GM19035 (cell line): ENCODE data around the gene STK24.

ENCODE experiments used
- ATAC-seq: cut with Tn5 transposase; IDR thresholded peaks from one replicate; pipeline ENCODE4 v1.9.1; 2021; ENCODE audit not compliant: unreplicated experiment

Gene STK24

DNA sequence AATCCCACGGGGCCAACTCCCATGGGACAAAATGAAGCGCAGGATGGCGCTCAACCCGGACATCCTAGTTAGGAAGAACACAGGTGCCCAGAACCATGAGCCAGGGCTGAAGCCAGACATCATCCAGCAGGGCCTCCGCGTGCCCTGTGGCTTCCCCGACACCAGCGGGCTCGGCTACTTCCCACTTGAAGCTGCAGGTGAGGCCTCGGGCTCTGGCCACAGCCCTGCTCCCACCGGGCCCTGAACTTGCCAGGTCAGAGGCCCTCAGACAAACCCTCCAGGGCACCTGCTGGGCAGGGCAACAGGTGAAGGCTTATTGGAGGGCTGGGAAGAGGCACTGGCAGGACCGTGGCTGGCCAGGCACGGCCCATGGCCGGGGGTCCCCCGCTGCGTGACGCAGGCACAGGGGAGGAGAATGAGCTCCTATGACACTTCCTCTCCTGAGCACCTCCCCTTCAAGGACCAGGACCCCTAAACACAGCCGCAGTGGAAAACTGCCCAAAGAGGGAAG, 117.7 kb downstream of the STK24 start:
- ATAC-seq: no peak

DNA sequence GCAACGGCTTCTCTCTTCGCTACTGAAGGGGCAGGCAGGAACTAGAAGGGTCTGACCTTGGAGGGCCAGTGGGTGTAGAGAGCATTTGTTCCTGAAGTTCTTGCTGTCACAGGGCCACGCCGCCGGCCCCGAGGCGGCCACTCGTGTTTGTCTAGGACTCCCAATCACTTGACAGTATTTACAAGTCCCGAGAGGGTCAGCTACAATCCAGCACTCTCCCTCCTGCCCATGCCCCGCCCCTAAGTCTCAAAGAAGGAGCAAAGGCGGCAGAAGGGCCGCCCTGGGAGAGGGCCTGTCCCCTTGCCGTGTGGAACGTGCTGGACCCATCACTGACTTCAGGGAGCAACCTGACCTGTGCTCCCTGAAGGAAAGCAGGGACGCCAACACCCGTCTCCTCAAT, 118.5 kb downstream of the STK24 start:
- no peak for ATAC-seq

DNA sequence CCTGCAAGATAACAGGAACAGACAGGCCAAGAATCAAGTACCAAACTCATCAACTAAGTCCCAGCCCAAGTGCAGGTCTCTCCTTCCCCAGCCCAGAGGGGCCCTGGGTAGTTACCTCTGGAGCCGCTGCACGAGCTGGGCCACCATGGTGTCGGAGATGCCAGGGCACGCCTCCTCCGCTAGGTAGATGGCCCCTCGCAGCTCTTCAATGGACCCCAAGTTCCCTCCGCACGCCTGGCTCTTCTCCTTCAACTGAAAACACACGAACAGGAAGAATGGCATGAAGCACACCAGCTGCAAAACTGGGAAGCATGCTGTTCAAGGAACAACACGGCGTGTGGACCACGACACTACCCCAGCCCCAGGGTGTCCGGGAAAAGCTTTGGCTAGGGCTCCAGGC, 119.9 kb downstream of the STK24 start:
- no peak for ATAC-seq

DNA sequence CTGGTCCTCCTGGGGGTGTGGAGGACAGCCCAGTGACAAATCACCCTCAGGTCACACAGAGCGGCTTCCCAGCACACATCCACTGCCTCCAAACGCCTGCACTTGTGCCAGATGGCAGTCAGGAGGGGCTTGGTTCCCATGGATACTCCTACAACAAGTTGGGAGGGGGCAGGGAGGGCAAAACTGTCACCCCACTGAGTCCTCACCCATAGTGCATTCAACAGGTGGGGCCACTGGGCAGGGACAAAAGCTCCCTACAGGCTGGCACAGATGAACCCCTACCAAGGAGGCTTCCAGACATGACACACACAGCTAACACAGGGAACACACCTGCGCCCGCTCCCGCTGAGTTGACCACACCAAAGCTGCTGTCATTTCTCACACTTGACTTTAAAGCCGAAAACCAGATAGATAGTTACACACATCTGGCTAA, 120.5 kb downstream of the STK24 start:
- no peak for ATAC-seq

DNA sequence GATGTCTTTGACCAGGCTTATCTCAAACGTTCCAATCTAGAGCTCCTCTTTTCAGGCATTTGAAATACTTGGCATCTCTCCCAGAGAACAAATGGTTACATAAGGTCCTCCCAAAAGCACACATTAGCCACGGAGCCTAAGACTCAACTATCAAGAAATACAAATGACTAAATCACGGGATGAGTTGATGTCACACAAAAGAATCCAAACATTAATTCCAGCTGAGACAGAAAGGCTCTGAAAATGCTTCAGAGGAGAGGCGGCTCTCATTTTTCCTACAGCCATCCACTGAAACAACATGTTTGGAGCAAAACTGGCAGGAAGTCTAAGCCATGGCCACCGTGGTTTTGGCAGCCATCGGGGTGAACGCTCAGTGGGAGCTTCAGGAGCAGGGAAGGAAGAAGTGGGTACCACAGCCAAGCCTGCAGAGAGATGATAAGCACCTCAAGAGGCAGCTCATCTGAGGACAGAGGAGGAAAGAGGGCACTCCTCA, 122.5 kb downstream of the STK24 start:
- ATAC-seq: no peak

DNA sequence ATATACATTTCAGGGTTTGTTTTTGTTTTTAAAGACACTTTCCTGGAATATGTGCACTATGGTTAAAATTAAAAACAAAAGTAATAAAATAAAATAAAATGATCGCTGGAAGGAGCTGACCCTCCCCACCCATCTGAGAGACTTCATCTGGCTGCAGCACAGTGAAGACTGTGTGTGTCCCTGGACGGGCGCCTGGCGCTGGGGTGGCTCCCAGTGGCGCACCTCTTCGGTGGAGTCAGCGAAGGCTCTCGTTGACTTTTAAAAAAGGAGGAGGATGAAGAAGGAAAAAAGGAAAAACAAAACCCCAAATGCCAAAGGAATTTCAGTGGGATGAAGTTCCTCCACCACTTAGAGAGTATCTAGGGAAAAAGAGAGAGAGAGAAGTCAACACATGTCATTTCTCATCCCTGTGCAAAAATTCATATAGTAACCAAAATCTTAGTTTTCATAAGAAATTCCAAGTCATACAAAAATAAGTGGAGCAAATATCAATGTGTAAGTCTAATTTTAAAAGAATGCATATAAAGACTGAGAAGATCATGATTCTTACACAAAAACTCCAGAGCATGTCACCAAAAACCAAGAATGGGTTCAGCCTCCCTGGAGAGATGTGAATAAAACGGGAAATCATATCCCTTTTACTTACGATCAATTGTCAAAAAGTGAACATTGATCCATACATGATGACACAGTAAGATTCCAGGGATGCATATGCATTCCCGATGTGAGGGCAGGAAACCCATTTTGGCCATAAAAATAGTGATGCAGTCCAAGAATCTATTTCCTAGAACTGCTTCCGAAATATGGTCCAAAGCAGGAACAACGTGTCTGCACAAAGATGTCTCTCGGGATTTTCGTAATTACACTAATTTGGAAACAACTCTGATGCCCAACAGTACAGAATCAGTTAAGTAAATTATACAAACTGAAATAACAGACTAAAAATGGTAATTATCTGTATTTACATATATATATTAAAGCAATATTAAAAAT, 123.8 kb downstream of the STK24 start:
- ATAC-seq: no peak

DNA sequence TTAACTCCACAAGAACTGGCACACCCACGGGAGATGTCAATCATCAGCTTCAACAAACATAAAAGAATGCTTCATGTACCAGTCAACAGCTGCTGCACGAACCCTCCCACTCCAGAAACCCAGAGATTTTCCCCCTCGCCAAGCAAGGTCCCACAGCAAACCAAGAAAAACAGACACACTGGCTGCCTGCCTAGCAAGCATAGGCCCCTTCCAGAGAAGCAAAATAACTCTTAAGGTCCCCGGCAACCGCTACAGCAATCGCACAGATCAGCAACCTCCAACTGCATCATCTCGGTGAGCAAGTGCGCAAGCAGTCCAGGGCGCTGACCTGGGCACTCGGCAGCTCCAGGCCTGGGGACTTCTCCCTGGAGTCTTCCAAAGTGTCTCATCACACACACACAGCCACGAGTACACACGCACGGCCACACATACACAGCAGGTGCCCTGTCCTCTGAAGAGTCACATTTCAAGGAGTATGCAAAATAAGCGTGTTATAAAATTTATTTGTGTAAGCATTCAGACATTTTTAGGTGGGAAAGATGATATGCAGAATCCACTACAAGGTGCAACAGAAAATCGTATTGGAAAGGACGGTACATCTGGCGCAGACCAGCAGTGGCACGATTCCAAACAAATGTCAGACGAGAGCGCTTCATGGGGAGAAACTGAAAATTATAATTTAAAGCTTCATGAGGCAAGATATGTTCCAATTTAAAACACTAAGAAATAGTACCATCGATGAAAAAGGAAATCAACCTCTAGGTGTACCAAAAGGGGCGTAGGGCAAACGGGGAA, 125.0 kb downstream of the STK24 start:
- no peak for ATAC-seq

DNA sequence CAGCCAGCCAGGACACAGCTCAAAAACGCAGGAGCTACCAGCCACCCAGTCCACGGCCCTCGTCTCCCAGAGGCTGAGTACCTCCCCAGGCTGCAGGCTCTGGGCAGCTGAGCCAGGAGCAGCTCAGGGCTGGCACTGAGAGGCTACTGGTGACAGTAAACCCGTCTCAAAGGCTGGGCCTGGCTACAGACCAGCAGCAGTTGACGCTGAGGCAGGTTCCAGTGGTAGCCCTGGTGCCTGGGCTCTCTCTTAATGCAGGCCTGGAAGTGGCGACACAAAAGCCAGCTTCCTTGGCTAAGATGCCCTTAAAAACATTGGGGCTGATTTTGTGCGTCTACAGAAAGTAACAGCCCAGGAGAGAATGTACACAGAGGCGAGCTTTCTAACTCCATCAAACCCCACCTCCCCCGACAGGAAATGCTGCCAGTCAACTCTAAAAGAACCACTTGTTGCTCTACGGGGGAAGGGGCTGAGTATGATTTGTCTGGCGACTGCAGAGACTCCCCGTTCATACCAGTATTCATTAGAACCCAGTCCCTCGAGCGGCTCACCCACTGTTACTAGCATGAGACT, 126.3 kb downstream of the STK24 start:
- ATAC-seq: no peak

DNA sequence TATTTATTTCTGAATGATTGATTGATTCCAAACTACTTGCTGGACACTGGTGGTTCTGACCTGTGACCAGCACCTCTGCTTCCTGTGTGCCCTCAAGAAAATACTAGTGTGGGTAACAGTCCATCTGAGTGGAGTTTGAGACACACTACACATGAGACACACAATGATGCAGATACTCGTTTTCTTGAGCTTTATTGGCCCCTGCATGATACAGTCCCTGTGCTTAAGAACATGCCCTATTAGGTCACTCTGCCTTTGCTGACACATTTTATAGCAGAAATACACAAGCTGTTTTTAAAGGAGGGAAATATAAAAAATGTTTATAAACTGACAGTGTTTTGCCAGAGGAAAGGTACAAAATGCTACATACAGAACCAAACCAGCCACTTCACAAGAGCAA, 126.9 kb downstream of the STK24 start:
- ATAC-seq: no peak

DNA sequence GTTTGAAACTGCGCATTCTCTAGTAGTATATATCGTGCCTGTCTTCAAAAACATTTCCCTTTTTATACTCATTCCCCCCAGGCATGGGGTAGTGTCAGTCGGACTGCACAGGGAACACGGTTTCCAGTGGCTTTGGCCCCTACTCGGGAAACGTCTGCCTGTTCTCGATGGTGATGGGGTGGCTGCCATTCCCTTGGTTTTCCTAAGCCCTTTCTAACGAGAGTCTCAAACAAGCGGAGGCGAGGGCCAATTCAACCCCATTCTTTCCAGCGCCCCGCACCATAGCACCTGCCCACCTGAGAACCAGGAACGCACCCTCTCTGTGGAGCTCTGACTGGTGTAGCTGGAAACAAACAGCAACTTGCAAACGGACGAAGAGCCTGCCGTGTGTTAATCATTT, 127.6 kb downstream of the STK24 start:
- no peak for ATAC-seq

DNA sequence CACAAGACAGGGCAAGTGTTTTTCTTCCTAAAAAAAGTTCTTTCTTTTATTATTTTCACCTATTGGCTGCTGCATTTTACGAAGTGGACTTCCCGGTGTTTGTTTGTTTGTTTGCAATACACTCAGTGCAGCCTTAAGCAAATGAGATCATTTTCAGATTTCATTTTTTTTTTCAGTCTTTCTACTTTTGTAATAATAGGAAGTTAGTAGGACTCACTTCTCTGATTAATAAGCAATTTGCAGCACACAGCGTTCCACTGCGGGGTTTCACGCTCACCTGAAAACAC, 128.3 kb downstream of the STK24 start:
- no peak for ATAC-seq

DNA sequence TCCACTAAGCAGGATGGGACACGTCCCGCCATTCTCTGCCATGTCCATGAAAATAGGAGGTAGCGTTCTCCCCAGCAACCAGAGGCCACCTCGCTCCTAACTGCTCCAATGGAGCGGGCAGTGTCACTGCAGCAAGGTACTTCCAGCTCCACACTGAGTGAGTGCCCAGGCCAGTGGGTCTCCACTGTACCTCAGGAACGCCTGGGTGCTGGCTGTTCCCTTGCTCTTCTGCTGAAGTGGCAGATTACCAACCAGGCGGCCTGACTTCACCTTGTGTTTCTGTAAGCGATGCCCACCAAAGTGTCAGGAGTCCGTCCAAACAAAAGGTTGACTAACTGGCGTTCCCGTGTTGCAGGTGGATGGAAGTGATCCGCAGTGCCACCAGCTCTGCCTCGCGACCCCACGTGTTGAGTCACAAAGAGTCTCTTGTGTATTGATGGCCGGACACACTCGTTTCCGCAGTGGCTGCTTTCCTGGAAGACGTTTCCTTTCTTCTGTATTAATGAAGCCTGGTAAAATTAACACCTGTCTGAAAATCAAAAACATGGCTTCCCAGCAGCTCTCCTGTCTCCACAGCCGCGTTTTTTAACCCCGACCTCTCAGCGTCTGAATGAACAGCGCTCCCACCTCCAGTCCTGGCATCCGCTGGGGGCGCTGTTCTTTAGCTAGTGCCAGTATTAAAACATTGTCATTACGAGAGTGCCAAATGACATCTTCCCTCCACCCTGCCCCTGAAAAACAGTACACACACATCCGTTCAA, 128.8 kb downstream of the STK24 start:
- no peak for ATAC-seq

DNA sequence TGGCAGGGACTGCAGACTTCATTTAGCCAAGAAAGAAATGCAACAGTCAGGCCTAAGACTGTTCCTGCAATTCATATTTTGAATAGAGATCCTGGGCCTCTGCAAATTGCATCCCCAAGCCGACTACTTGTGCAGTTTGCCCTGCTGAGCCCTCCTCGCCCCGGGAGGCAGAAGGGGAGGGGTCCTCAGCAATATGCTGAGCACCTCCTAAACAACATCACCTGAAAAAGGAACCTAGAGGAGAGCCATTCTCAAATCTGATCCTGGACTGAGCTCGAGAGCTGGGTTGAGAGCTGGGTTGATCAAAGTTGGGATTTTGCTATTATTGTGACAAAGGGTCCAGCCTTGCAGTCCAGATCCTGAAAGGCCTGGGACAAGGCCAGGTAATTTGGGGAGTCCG, 129.8 kb downstream of the STK24 start:
- no peak for ATAC-seq

DNA sequence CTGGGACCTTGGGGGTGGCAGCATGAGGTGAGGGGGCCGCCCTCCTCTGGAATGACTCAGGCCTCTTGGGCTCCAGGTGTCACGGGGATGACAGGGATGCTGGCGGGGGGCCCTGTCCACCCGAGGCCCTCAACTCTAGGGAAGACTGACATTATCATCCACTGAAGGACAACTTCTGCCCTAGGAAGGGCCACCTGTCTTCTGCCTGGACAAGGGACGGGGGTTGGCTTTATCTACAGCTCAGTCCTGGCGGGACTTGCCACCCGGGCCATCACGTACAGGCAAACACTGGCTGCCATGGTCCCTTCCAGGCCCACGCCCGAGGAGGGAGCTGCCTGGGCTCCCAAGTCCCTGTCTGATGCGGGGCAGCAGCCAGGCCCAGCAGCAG, 130.7 kb downstream of the STK24 start:
- no peak for ATAC-seq

DNA sequence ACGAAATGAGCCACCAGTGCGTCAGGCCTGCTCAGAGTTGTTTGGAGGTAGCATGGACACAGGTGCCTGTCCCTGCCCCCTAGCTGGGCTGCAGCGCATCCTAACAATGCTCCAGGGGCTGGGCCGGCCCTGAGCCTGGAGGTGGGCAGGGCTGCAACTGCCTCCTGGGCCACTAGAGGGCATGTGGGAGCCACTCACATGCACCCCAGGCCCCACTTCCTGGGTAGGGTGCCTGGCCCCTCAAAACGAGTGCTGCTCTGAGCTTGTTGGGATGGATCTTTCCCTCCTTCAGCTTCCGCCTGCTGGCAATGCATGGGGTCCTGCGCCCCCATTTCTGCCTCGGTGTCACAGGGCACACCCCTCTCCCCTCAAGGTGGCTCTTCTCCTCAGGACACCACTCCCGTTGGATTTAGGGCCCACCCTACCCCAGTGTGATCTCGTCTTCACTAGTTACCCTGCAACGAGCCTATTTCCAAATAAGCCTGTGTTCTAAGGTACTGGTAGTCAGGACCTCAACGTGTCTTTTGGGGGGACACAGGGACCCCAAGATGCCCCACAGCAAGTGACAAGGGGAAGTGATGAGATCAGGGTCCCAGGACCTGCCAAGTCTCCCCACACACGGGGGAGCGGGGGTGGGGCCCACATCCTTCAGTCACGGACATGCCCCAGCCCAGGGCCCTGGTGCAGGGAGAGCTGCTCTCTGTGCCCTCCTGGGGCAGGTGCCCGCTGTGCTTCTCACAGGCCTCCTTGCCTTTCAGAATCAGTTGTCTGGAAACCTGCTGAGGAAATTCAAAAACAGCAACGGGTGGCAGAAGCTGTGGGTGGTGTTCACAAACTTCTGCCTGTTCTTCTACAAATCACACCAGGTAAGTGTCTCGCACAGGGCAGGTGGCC, 131.3 kb downstream of the STK24 start:
- peak; percentile 93 for ATAC-seq

DNA sequence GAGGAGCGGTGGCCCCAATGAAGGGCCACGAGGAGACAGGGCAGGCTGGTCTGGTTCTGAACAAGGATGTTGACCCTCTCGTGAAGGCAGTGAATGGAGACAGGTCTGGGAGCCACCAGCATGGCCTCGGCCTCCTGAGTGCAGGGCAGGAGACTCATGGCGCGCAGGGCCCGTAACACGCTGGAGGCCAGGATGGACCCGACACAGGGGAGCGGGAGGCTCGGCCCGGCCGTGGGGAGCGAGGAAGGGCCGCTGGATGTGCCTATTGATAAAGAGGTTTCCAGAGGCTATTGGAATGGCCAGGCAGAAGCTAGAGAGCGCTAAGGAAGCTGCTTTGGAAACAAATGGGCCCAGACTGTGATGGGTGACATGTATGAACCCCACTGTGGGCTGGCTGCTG, 132.5 kb downstream of the STK24 start:
- no peak for ATAC-seq

DNA sequence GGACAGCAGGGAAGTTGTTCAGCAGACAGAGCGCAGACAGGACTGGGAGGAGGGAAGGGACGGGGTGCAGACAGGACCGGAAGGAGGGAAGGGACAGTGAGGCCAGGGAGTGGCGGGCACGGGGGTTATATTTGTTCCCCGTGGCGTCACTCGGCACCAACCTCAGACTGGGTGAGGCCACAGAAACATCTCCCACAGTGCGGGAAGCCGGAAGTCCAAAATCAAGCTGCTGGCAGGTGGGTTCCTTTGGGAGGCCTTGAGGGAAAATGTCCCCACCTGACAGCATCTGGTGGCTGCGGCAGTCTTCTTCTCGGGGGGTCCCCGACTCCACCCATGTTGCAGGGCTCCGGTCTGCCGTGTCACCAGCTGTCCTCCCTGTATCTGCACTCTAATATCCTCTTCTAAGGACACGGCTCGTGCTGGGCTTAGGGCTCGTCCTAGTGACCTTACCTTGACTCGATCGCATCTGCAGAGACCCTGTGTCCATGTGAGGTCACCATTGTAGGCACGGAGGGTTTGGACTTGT, 133.0 kb downstream of the STK24 start:
- ATAC-seq: no peak

DNA sequence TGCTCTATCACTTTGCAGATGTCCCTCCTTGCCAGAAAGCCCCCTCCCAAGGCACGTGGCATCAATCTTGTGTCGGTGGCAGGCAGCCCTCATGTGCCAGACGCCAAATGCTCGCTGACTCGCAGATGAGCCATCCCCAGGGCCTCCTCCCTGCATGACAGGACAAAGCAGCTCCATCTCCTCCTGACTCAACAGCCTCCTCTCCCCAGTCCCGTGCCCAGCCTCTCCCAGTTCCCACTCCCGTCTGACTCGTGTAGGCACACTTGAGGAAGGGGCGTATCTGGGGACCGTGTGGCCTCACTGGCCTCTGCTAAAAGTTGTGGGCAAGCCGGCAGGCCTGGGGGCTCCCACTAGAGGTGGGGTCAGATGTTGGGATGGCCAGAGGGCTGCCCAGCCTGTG, 133.6 kb downstream of the STK24 start:
- no peak for ATAC-seq

DNA sequence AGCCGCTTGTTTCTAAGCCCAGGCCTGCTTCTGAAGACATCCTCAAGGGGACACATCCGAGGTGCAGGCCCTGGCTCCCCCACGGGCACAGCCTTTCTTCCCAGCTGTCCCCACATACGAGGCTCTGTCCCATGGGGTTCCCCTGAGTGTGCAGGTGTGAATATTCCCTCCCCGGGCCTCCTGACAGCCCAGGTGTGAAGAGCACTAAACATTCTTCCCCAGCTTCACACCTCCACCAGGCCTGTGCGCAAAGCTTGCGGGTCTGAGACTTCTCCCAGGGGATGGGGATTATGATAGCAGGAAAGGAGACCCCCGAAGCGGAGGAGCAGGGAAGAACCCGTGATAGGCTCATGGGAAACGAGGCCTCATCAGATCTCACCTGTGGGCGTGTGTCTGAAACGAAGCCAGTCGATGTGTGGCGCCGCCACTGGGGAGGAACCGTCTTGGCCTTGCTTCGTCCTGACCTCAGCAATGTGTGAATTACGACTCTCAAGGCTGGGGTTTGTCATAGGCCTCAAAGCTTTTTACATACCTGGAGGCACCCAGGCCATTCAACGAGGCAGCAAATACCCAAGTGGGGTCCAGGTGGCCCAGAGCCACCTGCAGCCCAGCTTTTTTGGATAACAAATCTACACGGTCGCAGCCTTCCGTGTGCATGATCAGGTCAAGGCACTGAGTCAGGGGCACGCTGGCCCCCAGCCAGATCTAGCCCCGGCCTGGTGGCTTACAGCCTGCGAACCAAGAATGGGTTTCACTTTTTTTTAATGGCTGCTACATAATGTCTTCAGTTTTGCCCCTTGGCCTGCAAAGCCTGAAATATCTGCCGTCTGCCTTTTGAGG, 134.3 kb downstream of the STK24 start:
- no peak for ATAC-seq
